ENCODE measurements around the gene STEAP3.

STEAP3 gene

DNA sequence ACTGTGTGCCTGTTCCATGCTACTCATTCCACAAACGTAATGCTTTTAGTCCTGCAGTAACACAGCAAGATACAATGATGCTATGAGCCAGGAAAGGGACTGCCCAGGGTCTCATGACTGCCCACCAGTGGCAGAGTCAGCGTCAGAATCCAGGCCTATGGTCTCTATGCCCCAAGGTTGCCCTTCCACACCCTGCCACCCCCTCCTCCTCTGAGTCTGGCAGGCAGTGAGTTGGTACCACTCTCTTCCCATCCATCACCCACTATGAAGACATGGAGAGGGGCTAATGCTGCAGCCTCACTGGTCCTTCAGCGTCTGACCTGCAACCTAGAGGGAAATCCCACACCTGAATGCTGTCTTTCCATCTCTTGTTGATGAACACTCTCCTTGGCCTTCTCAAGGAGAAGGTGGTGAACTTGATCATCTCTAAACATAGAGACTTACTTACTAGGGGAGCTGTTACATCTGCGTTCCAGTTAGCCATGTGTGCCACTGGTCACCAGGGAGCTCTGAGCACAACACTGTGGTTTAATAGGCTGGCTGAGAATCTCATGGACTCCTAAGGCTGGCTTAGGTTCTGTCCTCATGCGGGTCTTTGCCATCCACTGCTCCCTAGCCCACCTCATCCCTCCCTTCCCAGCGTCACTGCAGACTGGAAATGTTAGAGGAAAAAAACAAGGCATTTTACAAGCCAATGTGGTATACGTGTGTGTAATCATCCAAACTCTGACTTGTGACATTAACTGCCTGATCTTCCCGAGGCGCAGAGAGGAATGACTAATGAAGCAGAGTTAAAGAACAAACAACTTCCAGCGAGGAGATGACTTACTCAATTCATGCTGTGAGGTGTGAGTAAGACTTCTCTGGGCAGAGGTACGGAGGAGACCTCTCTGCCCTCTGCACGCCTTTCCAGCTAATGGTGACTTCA, 28.8 kb downstream of the STEAP3 start:
- FAIRE-seq, result peak; percentile 86
- peak; percentile 87 for DNase-seq (ENCODE audit: insufficient read length, low spot score)
- TF ChIP-seq POLR2A (IDR thresholded peaks at IDR 0.05; ENCODE audit: low read depth, low read length), result no peak

DNA sequence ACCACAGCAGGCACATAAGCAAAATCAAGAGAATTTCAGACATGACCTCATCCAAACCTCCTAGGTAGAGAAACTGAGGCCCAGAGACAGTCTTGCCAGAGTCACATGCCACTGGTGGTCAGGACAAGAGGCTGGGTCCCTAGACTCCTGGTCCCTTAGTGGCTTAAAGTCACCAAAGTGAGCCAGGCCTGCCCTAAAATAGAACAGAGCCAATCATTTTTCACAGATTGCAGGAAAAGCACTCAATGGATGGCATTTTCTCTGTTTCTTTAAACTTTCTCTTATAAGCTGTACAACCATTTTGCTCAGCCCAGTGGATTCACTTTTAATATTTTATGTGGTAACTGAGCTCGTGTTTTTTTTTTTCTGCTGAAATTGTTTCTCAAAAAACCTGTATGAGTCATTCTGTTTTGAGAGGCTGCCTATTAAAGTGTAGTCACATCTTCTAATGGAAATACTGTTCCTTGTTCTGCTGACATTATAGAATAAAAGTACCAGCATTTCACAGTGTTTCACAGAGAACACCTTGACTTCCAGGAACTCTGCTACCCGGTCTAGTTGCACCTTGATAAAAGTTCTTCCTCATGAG, 29.6 kb downstream of the STEAP3 start:
- DNase-seq (ENCODE audit: insufficient read length, low spot score) (no peak), FAIRE-seq (no peak)
- no peak for TF ChIP-seq POLR2A (IDR thresholded peaks at IDR 0.05; ENCODE audit: low read depth, low read length)

DNA sequence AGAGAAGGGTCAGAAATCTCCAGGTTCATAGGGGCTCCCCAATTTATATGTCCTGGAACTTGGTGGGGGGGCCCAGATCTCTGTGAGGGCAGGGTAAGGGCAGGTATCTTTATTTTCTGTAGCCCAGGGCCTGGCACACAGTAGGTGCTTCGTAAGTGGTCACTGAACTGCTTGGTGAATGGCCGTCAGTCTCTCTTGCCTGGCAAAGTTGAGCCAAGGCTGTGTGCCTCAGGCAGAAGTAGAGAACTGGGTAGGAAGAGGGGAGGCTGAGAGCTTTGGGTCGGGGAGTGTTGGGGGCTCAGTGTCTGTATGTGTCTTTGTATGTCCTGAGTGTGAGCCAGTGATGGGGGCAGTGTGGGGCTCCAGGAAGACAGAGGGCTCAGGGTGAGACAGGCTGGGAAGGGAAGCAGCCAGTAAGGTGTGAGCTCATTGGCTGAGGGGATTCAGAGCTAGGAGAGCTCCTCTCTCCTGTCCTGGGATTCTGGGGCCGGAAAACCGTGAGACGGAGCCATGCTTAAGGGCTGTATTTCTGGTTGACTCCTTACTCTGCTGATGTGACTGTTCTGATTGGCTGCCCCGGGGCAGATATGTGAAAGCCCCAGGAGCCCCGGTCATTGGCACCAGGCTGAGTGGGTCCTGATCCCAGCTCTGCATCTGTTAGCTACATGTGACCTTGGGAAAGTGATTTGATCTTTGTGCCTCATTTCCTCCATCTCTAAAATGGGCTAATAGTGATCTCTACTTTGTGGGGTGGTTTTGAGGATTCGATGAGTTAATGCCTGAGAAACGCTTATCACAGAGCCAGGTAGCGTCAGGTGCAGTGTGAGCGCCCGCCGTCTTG, 30.3 kb downstream of the STEAP3 start:
- no peak for DNase-seq (ENCODE audit: insufficient read length, low spot score)
- no peak for TF ChIP-seq POLR2A (IDR thresholded peaks at IDR 0.05; ENCODE audit: low read depth, low read length)
- no peak for FAIRE-seq

DNA sequence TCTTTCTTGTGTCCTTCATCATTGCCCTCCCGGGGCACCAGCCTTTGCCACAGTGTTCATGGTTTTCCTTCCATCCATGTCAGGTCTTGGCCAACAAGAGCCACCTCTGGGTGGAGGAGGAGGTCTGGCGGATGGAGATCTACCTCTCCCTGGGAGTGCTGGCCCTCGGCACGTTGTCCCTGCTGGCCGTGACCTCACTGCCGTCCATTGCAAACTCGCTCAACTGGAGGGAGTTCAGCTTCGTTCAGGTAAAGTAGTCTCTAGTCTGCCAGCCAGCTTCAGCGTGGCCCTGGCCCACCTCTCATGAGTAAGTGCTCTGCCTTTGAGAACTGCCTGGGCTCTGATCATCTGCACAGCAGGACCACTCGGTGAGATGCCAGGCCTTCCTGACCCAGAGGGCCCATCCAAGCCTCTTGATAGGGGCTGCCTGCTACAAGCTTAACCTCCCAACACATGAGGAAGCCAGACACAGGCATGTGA, 31.0 kb downstream of the STEAP3 start:
- DNase-seq (ENCODE audit: insufficient read length, low spot score), result no peak
- TF ChIP-seq POLR2A (IDR thresholded peaks at IDR 0.05; ENCODE audit: low read depth, low read length), result no peak
- FAIRE-seq, result no peak

DNA sequence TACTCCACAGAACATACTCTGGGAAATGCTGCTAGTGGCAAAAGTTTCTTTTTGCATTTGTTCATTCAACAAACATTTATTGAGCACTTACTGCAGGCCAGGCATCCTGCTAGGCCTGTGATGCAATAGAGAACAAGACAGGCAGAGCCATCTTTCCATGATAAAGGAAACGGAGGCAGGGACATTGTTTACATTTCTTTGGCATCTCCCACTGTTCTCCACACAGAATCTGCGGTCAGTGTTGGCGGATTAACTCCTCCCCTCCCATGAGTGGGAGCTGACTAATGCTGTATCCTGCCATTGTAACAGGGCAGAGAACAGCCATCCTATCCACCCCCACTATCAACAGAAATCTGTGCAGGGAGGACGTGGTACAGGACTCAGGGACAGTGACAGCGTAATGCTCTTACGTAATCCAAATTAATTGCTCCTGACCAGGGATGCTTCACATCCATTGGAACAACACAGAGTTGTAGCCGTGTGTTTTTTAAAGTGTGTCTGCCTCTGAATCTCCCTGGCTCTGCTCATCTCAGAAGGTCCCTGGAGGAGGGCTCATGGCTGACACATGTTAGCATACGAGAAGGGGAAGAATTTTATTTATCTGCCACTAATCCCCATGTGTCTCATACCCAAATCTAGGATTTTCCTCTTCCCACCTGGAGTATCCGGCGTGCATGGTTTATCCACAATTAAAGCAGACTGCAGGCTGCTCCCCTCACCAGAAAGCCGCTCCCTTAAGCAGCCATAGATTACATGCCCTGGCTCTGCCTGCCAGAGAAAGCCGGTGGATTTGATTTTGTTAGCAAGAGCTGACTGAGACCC, 32.3 kb downstream of the STEAP3 start:
- no peak for TF ChIP-seq POLR2A (IDR thresholded peaks at IDR 0.05; ENCODE audit: low read depth, low read length)
- peak; percentile 69 for DNase-seq (ENCODE audit: insufficient read length, low spot score)
- FAIRE-seq, result peak; percentile 93

DNA sequence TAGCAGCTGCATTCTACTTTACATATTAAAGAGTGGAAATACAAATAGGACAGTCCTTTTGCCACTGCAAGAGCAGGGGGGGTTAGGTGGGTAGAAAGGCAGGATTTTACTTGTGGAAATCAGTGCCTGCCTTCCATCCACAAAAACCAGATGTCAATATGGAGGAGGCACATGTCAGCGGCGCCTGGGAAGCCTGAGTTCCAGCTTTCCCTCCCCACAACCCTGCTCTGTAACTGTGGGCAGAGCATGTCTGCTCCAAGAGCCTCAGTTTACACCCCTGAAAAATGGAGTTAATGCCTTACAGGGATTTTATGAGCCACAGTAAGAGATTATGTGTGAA, 32.9 kb downstream of the STEAP3 start:
- FAIRE-seq (no peak), DNase-seq (ENCODE audit: insufficient read length, low spot score) (no peak)
- TF ChIP-seq POLR2A (IDR thresholded peaks at IDR 0.05; ENCODE audit: low read depth, low read length), result no peak

DNA sequence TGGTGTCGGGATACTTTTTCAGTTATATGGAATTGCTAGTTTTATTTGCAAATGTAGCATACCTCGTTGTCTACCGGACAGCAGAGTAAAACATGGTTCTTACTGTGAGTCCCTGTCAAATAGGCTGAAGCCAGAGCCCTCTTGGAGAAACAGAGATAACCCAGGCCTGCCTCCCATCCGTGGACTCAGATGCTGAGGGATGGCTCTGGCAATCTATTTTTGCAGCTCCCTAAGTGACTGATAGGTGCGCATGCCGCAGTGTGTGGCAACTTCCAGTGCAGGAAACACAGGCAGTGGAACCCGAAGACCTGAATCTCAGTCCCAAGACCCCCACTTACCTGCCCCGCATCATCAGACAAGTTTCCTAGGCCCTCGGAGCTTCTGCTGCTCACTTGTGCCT, 33.6 kb downstream of the STEAP3 start:
- FAIRE-seq (no peak), DNase-seq (ENCODE audit: insufficient read length, low spot score) (no peak)
- TF ChIP-seq POLR2A (IDR thresholded peaks at IDR 0.05; ENCODE audit: low read depth, low read length), result no peak

DNA sequence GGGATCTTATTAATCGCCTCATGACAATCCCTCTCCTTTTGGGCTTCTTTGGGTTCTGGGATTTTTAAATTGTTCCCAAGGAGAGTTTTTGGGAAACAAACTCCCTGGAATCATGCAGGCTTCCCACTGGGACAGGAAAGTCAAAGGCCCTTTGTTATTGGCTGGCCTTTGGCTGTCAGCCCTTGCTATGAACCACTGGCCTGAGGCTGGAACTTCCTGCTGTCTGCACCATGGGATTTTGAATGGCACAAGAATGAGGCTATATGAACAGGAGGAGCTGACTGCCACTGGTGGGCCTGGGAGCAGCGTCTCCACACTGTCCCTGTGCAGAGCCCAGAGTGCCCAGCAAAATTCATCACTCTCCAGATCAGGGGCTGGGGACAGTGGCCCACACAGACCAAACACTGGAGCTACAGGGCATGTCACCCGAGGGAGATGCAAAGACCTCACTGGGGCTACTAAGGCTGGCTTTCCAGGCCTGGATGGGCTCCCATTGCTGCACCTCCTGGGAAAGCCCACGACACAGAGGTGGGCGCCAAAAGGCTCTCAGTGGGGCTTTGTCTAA, 35.7 kb downstream of the STEAP3 start:
- no peak for TF ChIP-seq POLR2A (IDR thresholded peaks at IDR 0.05; ENCODE audit: low read depth, low read length)
- DNase-seq (ENCODE audit: insufficient read length, low spot score) (no peak), FAIRE-seq (no peak)

DNA sequence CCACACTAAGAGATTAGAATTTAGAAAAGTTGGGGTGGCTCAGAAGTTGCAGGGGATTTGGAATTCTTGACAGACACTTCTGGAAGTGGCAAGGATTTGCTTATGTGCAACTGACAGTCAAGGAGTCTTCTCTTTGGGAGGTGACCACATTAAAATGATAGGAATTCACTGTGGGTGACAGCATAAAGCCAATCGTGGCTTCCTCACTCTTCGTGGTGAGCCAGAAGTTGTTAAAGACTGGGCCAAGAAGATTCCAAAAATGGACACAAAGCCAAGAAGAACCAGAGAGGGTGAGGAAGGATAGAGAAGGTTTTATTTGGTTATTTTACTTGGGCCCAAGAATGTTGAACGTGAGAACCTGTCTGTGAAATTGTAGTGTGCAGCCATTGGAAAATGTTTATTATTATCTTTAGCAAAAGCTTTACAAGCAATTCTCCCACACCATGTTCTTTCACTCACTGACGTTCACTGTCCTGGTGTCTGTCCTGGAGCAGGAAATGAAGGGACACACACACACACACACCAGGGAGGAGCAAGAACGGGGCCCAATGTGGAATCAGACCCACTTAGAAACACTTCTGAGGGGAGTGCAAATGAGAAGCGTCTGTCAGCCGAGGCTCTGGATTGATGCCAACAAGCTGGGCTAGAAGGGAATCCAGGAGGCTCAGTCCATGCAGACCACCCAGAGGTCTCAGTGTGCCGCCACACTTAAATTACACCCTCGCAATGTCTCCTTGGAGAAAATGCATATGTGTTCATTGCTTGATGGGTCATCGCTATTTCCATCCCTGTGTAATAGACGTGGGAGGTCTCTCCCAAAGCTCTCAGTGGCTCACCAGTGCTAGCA, 37.2 kb downstream of the STEAP3 start:
- DNase-seq (ENCODE audit: insufficient read length, low spot score), result no peak
- no peak for FAIRE-seq
- TF ChIP-seq POLR2A (IDR thresholded peaks at IDR 0.05; ENCODE audit: low read depth, low read length), result no peak

DNA sequence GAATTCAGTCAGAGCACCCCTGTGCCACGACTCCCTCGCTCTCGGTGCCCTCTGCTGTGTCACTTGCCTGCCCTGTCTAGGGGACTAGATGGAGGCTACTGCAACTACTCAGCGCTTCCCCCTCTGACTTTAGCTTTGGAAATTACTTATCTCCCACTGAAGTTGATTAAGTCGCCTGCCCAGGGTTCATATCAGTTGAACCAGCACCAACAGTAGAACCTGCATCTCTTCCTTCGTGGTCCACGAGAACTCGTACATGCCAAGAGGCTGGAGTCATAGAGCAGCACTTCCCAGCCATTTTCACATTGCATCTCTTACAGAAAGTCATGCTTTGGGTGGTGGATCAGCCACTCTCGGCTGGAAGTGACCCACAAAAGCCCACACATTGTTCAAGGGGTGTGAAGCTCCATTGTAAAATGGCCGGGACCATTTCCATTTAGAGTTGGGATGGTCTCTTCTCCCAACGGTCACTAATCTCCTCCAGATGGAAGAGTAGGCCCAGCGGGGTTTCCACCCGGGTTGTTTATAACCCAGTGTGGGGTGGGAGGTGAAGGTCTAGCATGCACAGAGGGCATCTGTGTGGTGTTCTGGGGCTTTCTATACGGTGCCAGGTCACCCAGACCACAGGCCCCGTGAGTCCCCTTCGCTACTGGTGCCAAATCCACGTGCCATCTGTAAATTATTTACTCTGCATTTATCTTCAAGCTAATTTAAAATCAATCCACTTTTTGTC, 38.0 kb downstream of the STEAP3 start:
- no peak for FAIRE-seq
- no peak for DNase-seq (ENCODE audit: insufficient read length, low spot score)
- no peak for TF ChIP-seq POLR2A (IDR thresholded peaks at IDR 0.05; ENCODE audit: low read depth, low read length)

DNA sequence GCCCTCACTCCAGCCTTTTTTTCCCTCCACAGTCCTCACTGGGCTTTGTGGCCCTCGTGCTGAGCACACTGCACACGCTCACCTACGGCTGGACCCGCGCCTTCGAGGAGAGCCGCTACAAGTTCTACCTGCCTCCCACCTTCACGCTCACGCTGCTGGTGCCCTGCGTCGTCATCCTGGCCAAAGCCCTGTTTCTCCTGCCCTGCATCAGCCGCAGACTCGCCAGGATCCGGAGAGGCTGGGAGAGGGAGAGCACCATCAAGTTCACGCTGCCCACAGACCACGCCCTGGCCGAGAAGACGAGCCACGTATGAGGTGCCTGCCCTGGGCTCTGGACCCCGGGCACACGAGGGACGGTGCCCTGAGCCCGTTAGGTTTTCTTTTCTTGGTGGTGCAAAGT, 39.4 kb downstream of the STEAP3 start:
- no peak for FAIRE-seq
- no peak for DNase-seq (ENCODE audit: insufficient read length, low spot score)
- no peak for TF ChIP-seq POLR2A (IDR thresholded peaks at IDR 0.05; ENCODE audit: low read depth, low read length)

DNA sequence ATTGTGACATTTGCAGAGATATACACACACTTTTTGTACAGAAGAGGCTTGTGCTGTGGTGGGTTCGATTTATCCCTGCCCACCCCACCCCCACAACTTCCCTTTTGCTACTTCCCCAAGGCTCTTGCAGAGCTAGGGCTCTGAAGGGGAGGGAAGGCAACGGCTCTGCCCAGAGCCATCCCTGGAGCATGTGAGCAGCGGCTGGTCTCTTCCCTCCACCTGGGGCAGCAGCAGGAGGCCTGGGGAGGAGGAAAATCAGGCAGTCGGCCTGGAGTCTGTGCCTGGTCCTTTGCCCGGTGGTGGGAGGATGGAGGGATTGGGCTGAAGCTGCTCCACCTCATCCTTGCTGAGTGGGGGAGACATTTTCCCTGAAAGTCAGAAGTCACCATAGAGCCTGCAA, 40.0 kb downstream of the STEAP3 start:
- no peak for DNase-seq (ENCODE audit: insufficient read length, low spot score)
- FAIRE-seq, result no peak
- no peak for TF ChIP-seq POLR2A (IDR thresholded peaks at IDR 0.05; ENCODE audit: low read depth, low read length)

Measured in H54 (cell line).